ENCODE data around the gene ISYNA1.

Gene ISYNA1

DNA sequence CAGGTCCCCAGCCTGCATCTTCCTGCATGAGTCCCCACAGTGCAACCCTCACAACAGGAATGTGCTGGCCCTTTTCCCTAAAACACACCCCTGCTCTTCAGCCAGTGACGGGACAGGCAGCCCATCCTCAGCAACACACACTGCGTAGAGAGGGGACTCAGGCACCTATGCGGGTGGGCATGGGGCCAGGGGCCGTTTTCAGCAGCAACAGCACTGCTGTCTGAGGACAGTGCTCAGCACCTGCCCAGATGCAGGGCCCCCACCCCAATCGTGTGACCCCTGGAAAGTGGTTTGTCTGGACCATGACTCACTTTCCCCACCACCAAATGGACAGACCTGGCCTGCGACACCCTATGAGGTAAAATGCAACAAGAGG, 28.0 kb upstream of the ISYNA1 start:
- Histone ChIP-seq H3K27me3 (ENCODE audit: low read depth, low read length) (no peaks in the 10 kb centered on the region), H3K4me1 (ENCODE audit: control insufficient read depth in 1 of 2, insufficient read depth in 2 of 2, low read length in 2 of 2) (peaks cover 26 to 56% of the 10 kb centered on the region in 2 donors), H3K27ac (ENCODE audit: low read length) (no peak overlapping the region), H3K9me3 (ENCODE audit: control insufficient read depth in 1 of 2, low read length in 2 of 2) (no peaks in the 10 kb centered on the region), H3K4me3 (ENCODE audit: low read depth in 1 of 2, low read length in 2 of 2) (no peak overlapping the region), H3K36me3 (ENCODE audit: control insufficient read depth in 1 of 2, insufficient read depth in 2 of 2, low read length in 2 of 2) (peaks cover 3 to 21% of the 10 kb centered on the region in 2 donors)

DNA sequence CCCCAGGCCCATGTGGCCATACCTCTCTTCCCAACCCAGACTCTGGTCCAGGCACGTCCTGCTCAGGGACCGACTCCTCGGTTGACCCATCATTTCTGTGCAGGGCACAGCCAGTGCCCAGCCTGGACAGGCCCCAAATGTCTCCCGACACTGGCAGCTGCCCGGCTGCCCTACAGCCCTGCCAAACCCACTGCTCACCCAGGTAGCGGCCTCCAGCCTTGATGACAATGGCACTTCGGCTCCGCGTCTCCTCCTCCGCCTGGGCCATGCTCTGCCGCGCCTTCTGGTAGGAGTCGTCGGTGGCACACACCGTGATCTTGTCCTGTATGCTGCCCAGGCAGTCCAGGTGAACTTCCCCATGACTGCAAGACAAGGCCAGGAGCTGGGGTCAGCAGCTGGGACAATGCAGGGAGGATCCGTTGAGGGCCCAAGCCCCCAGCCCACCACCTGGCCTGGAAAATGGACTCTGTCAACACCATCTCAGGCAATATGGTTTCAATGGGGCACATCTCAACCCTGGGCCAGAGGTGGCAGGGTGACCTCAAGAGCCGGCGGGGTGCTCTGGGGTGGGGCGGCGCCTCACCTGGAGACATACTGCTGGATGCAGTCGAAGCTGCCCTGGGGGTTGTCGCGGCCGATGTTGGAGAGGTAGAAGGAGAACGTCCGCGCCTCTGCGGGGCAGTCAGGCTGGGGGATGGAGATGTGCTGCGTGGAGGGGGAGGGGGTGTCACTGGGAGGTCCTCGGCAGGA, 27.5 kb upstream of the ISYNA1 start:
- no peaks in the 10 kb centered on the region for H3K27me3 ChIP-seq (ENCODE audit: low read depth, low read length)
- H3K9me3 ChIP-seq (ENCODE audit: control insufficient read depth in 1 of 2, low read length in 2 of 2): no peaks in the 10 kb centered on the region
- peak overlapping the region in 1 of 2 donors; percentile 30 for H3K4me3 ChIP-seq (ENCODE audit: low read depth in 1 of 2, low read length in 2 of 2)
- H3K4me1 ChIP-seq (ENCODE audit: control insufficient read depth in 1 of 2, insufficient read depth in 2 of 2, low read length in 2 of 2): peaks cover 28 to 59% of the 10 kb centered on the region in 2 donors
- H3K36me3 ChIP-seq (ENCODE audit: control insufficient read depth in 1 of 2, insufficient read depth in 2 of 2, low read length in 2 of 2): peaks cover 7 to 19% of the 10 kb centered on the region in 2 donors
- H3K27ac ChIP-seq (ENCODE audit: low read length): peak overlapping the region; percentile 58

DNA sequence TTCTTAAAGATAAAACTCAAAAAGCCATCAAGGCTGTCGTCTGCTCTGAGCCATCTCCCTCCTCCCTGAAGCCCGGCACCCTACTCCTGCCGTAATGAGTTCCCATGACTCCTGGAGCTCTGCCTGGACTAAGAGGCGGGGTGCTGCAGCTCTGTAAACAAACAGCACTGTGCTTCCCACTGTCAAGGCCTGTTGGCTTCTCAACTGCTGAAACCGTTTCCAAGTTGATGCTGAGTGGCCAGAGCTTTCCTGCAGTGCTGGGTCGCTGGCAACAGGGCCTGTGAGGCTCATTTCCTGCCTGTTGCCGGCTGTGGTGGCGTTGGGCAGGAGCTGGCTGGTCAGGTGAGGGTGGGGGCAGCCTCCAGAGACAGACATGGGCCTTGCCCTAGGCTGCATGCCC, 26.7 kb upstream of the ISYNA1 start:
- Histone ChIP-seq H3K27ac (ENCODE audit: low read length) (peak overlapping the region; percentile 58), H3K4me3 (ENCODE audit: low read depth in 1 of 2, low read length in 2 of 2) (peak overlapping the region in 1 of 2 donors; percentile 30), H3K4me1 (ENCODE audit: control insufficient read depth in 1 of 2, insufficient read depth in 2 of 2, low read length in 2 of 2) (peaks cover 30 to 59% of the 10 kb centered on the region in 2 donors), H3K36me3 (ENCODE audit: control insufficient read depth in 1 of 2, insufficient read depth in 2 of 2, low read length in 2 of 2) (peaks cover 7 to 23% of the 10 kb centered on the region in 2 donors), H3K27me3 (ENCODE audit: low read depth, low read length) (no peaks in the 10 kb centered on the region), H3K9me3 (ENCODE audit: control insufficient read depth in 1 of 2, low read length in 2 of 2) (no peaks in the 10 kb centered on the region)

DNA sequence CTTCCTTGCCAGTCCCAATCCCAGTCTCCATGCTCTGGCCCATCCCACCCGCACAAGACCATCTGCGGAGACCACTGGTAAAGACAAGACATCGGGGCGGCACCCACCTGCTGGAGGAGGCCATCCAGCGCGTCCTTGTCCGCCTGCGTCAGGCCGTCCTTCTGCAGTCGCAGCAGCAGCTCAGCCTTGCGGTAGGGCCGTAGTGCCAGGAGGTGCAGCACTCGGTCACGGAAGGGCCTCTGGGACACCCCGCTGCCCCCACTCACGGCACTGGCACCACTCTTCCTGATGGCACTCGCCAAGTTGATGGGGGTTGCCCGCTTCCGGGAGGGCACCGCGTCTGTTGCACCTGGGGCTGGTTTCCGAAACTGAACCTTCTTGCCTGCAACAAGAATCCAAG, 23.5 kb upstream of the ISYNA1 start:
- H3K27ac ChIP-seq (ENCODE audit: low read length): no peak overlapping the region
- H3K36me3 ChIP-seq (ENCODE audit: control insufficient read depth in 1 of 2, insufficient read depth in 2 of 2, low read length in 2 of 2): peaks cover 22 to 28% of the 10 kb centered on the region in 2 donors

DNA sequence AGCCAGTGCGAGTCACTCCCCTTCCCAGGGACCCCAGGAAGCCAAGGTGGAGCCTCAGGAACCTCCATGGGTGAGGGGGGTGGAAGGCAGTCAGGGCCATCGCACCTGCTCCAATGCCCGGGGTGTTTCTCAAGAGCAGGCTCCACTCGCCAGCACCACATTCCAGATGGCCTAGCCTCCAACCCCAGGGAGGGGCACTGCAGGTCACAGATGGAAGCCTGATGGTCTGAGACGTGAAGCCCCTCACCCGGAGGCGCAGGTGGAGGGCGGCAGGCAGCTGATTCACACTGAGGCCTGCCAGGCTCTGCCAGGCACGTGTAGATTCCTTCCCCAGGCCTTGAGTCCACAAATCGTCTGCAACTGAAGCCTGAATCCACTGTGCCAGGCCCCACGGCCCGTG, 23.0 kb upstream of the ISYNA1 start:
- Histone ChIP-seq H3K27ac (ENCODE audit: low read length) (no peak overlapping the region), H3K27me3 (ENCODE audit: low read depth, low read length) (no peaks in the 10 kb centered on the region), H3K4me3 (ENCODE audit: low read depth in 1 of 2, low read length in 2 of 2) (no peak overlapping the region), H3K4me1 (ENCODE audit: control insufficient read depth in 1 of 2, insufficient read depth in 2 of 2, low read length in 2 of 2) (peaks cover 28 to 61% of the 10 kb centered on the region in 2 donors), H3K36me3 (ENCODE audit: control insufficient read depth in 1 of 2, insufficient read depth in 2 of 2, low read length in 2 of 2) (peaks cover 27 to 28% of the 10 kb centered on the region in 2 donors), H3K9me3 (ENCODE audit: control insufficient read depth in 1 of 2, low read length in 2 of 2) (no peaks in the 10 kb centered on the region)

More for the DNA sequence above, 23.5 kb upstream of the ISYNA1 start:
- Histone ChIP-seq H3K27me3 (ENCODE audit: low read depth, low read length) (no peaks in the 10 kb centered on the region), H3K4me3 (ENCODE audit: low read depth in 1 of 2, low read length in 2 of 2) (no peak overlapping the region), H3K9me3 (ENCODE audit: control insufficient read depth in 1 of 2, low read length in 2 of 2) (no peaks in the 10 kb centered on the region), H3K4me1 (ENCODE audit: control insufficient read depth in 1 of 2, insufficient read depth in 2 of 2, low read length in 2 of 2) (peaks cover 32 to 63% of the 10 kb centered on the region in 2 donors)

DNA sequence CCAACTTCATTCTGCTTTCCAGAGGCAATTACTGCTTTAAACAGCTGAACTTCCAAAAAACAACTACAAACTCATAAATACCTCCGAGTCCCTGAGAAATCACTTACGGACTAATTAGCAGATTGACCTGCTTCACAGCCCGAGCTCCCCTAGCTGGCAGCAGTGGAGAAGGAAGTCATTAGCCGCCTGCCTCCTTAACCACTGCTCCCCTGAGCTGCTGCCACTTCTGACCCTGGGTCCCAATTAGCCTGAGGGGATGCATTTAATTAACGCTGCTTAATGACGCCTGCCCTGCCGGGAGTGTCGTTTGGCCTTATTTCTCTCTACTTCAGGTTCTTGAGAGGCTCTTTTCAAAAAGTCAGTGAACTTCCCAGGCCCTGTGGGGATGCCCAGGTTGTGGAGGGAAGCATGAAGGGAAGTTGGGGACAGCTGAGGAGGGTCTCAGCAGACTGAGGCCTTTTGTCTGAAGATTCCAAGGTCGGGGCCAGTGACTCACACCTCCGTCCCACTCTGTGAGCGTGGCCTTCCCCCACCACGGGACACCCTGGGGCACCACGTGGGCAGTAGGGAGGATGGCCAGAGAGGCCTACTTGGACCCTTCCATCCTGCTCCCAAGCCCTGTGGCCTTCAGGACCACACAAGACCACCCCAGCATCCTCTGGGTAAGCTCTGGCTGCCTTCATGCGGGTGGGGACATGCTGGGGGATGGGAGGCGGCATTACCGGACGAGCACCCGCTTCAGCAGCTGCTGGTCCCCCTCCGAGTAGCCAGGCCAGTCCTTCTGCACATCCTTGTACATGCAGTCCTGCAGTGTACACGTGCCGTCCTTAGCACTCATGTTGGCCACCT, 19.8 kb upstream of the ISYNA1 start:
- peaks cover 21 to 31% of the 10 kb centered on the region in 2 donors for H3K36me3 ChIP-seq (ENCODE audit: control insufficient read depth in 1 of 2, insufficient read depth in 2 of 2, low read length in 2 of 2)
- no peak overlapping the region for H3K27ac ChIP-seq (ENCODE audit: low read length)
- peaks cover 15 to 39% of the 10 kb centered on the region in 2 donors for H3K4me1 ChIP-seq (ENCODE audit: control insufficient read depth in 1 of 2, insufficient read depth in 2 of 2, low read length in 2 of 2)
- H3K4me3 ChIP-seq (ENCODE audit: low read depth in 1 of 2, low read length in 2 of 2): no peak overlapping the region
- H3K27me3 ChIP-seq (ENCODE audit: low read depth, low read length): no peaks in the 10 kb centered on the region
- H3K9me3 ChIP-seq (ENCODE audit: control insufficient read depth in 1 of 2, low read length in 2 of 2): no peaks in the 10 kb centered on the region

DNA sequence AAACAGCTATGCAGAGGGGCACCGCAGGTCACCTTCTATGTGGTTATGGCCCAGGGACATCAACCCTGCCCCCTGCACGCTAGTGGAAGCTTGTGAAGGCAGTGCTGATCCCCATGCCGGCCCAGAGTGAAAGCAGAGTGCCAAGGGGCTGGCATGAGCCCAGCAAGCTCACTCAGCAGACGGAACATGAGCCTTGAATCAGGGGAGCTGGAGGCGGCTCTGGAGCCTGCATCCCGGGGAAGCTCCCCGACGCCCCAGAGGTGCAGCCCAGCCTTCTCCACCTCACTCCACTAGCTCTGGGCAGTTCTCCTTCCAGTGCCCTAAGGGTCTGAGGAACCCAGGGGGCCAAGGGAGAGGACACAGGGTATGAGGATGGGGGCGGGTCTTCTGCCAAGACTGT, 19.0 kb upstream of the ISYNA1 start:
- no peaks in the 10 kb centered on the region for H3K9me3 ChIP-seq (ENCODE audit: control insufficient read depth in 1 of 2, low read length in 2 of 2)
- H3K36me3 ChIP-seq (ENCODE audit: control insufficient read depth in 1 of 2, insufficient read depth in 2 of 2, low read length in 2 of 2): peaks cover 25 to 33% of the 10 kb centered on the region in 2 donors
- no peaks in the 10 kb centered on the region for H3K27me3 ChIP-seq (ENCODE audit: low read depth, low read length)
- H3K27ac ChIP-seq (ENCODE audit: low read length): peak overlapping the region; percentile 45
- no peak overlapping the region for H3K4me3 ChIP-seq (ENCODE audit: low read depth in 1 of 2, low read length in 2 of 2)
- peaks cover 15 to 39% of the 10 kb centered on the region in 2 donors for H3K4me1 ChIP-seq (ENCODE audit: control insufficient read depth in 1 of 2, insufficient read depth in 2 of 2, low read length in 2 of 2)

DNA sequence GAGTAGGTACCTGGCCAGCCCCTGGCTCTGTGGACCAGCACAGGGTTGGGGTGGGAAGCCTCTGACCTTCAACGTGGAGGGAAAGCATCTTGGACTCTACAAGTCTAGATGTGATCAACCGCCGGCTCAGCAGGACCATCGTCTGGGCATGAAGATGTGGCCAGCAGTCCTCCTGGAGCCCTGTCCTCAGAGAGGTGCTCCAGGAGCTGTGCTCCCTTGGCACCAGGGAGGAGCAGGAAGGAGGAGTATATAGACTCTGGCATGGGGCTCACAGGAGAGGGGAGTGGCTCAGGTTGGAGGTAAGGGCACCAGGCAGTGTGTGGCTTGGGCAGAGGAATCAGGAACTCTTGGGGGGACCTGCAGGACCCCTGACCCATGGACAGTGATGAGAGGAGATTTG, 18.3 kb upstream of the ISYNA1 start:
- H3K9me3 ChIP-seq (ENCODE audit: control insufficient read depth in 1 of 2, low read length in 2 of 2): no peaks in the 10 kb centered on the region
- H3K4me1 ChIP-seq (ENCODE audit: control insufficient read depth in 1 of 2, insufficient read depth in 2 of 2, low read length in 2 of 2): peaks cover 15 to 36% of the 10 kb centered on the region in 2 donors
- no peak overlapping the region for H3K4me3 ChIP-seq (ENCODE audit: low read depth in 1 of 2, low read length in 2 of 2)
- no peaks in the 10 kb centered on the region for H3K27me3 ChIP-seq (ENCODE audit: low read depth, low read length)
- peaks cover 20 to 38% of the 10 kb centered on the region in 2 donors for H3K36me3 ChIP-seq (ENCODE audit: control insufficient read depth in 1 of 2, insufficient read depth in 2 of 2, low read length in 2 of 2)
- peak overlapping the region; percentile 45 for H3K27ac ChIP-seq (ENCODE audit: low read length)

DNA sequence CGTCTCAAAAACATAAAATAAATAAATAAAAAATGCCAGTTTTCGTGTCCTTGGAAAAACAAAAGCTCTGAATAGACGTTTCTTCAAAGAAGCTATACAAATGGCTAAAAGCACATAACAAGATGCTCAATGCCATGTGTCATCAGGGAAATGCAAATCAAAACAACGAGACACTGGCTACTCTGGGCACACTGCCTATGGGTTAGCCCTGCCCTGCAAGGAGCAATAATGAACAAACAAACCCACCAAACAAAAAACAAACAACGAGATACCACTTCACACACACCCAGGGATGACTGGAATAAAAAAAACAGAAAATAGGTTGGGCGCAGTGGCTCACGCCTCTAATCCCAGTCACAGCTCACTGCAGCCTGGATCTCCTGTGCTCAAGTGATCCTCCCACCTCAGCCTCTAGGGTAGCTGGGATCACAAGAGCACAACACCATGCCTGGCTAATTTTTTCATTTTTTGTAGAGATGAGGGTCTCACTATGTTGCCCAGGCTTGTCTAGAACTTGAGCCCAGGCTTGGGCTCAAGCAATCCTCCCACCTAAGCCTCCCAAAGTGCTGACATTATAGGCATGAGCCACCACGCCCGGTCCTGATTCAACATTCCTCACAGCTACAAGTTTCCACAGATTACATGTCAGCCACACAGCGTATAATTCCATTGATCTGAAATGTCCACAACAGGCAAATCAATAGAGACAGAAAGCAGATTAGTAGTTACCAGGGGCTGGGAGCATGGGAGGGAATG, 15.5 kb upstream of the ISYNA1 start:
- H3K27ac ChIP-seq (ENCODE audit: low read length): no peak overlapping the region
- no peaks in the 10 kb centered on the region for H3K9me3 ChIP-seq (ENCODE audit: control insufficient read depth in 1 of 2, low read length in 2 of 2)
- H3K4me3 ChIP-seq (ENCODE audit: low read depth in 1 of 2, low read length in 2 of 2): no peak overlapping the region
- H3K27me3 ChIP-seq (ENCODE audit: low read depth, low read length): no peaks in the 10 kb centered on the region
- H3K36me3 ChIP-seq (ENCODE audit: control insufficient read depth in 1 of 2, insufficient read depth in 2 of 2, low read length in 2 of 2): peaks cover 22 to 47% of the 10 kb centered on the region in 2 donors
- H3K4me1 ChIP-seq (ENCODE audit: control insufficient read depth in 1 of 2, insufficient read depth in 2 of 2, low read length in 2 of 2): peaks cover 4 to 27% of the 10 kb centered on the region in 2 donors

DNA sequence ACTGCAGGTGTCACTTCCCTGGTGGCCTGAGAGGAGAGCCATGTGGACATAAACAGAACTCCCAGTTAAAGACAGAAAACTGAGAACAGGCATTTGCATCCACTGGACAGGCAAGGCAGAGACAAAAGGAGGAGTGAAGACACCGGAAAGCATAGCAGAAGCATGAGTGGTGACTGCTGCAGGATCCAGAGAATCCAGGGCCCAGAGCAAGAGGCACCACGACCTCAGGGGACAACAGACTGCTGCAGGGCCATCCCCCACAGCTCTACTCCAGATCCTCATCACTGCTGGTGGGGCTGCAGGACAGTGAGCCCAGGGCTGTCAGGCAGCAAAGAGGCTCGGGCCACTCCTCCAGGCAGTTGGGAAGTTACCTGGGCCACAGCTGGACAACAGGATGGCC, 14.5 kb upstream of the ISYNA1 start:
- H3K27me3 ChIP-seq (ENCODE audit: low read depth, low read length): no peaks in the 10 kb centered on the region
- H3K36me3 ChIP-seq (ENCODE audit: control insufficient read depth in 1 of 2, insufficient read depth in 2 of 2, low read length in 2 of 2): peaks cover 20 to 51% of the 10 kb centered on the region in 2 donors

More for the DNA sequence above, 14.5 kb upstream of the ISYNA1 start:
- Histone ChIP-seq H3K4me3 (ENCODE audit: low read depth in 1 of 2, low read length in 2 of 2) (no peak overlapping the region), H3K27ac (ENCODE audit: low read length) (no peak overlapping the region), H3K4me1 (ENCODE audit: control insufficient read depth in 1 of 2, insufficient read depth in 2 of 2, low read length in 2 of 2) (peaks cover 0 to 22% of the 10 kb centered on the region in 2 donors), H3K9me3 (ENCODE audit: control insufficient read depth in 1 of 2, low read length in 2 of 2) (no peaks in the 10 kb centered on the region)
